CD4-positive, CD25-positive, alpha-beta regulatory T cell (primary cell): ENCODE measurements around the gene SCN1A. TPM values are rescaled to one million over a fixed set of nuclear protein-coding genes. Genes with fewer than 3 reads are reported as not detected.
A peak's percentile ranks its signal among the peaks of the same experiment; 100 is the strongest.
"Not testable (repeated sequence)": the region's sequence is repeated elsewhere in the genome, so short reads cannot be mapped to it uniquely, and the experiment has no call there.

Source experiments
- ATAC-seq, 2 donors: fragments of 150-1000 bp; cut with Tn5 transposase; one replicate each; pipeline ENCODE4 v1.10.0; 2021; ENCODE audit warnings: low read depth in 2 of 2, moderate number of reproducible peaks in 2 of 2, moderate library complexity in 1 of 2
- DNase-seq, 3 donors: peaks; one replicate each; pipeline versions ENCODE4 v3.0.0 to v3.0.0-alpha.2; 2012 to 2022; ENCODE audit warnings: mixed read lengths in 1 of 3
- H3K27ac ChIP-seq: one replicate; pipeline ENCODE4 v1.7.0; 2013; ENCODE audit warnings: mild to moderate bottlenecking, low read length; ENCODE audit not compliant: insufficient read depth, poor library complexity, severe bottlenecking
- H3K27me3 ChIP-seq: one replicate; pipeline ENCODE4 v1.7.0; 2013; ENCODE audit warnings: low read length; ENCODE audit not compliant: control insufficient read depth, insufficient read depth
- H3K36me3 ChIP-seq: one replicate; pipeline ENCODE4 v1.7.0; 2013; ENCODE audit warnings: mild to moderate bottlenecking, low read length, moderate library complexity; ENCODE audit not compliant: control insufficient read depth, insufficient read depth
- H3K4me1 ChIP-seq: 2 replicates; pipeline ENCODE4 v1.7.0; 2013; ENCODE audit warnings: mild to moderate bottlenecking, low read length; ENCODE audit not compliant: insufficient read depth, control insufficient read depth, poor library complexity, severe bottlenecking
- H3K4me3 ChIP-seq: one replicate; pipeline ENCODE4 v1.7.0; 2013; ENCODE audit warnings: low read depth, mild to moderate bottlenecking, low read length, moderate library complexity
- H3K9me3 ChIP-seq, 2 experiments: 1 replicate in 1 of 2; 2 replicates in 1 of 2; pipeline ENCODE4 v1.7.0; 2013; ENCODE audit warnings: low read length in 2 of 2, mild to moderate bottlenecking in 1 of 2, moderate library complexity in 1 of 2; ENCODE audit not compliant: control insufficient read depth in 2 of 2
- H3K27ac Mint-ChIP-seq, 3 donors: one replicate each; pipeline ENCODE4 v1.8.0; 2020 to 2022; ENCODE audit warnings: mild to moderate bottlenecking in 3 of 3, mixed read lengths in 3 of 3, moderate library complexity in 2 of 3
- H3K27me3 Mint-ChIP-seq: one replicate; pipeline ENCODE4 v1.8.0; 2022; ENCODE audit warnings: mild to moderate bottlenecking, mixed read lengths
- H3K36me3 Mint-ChIP-seq: one replicate; pipeline ENCODE4 v1.8.0; 2020; ENCODE audit warnings: mixed read lengths
- H3K4me1 Mint-ChIP-seq, 4 donors: one replicate each; pipeline ENCODE4 v1.8.0; 2020 to 2022; ENCODE audit warnings: mixed read lengths in 4 of 4, mild to moderate bottlenecking in 1 of 4
- H3K4me3 Mint-ChIP-seq, 4 donors: one replicate each; pipeline ENCODE4 v1.8.0; 2020 to 2022; ENCODE audit warnings: mild to moderate bottlenecking in 4 of 4, mixed read lengths in 4 of 4, moderate library complexity in 3 of 4
- H3K9me3 Mint-ChIP-seq, 7 donors: one replicate each; pipeline ENCODE4 v1.8.0; 2020 to 2022; ENCODE audit warnings: mixed read lengths in 7 of 7, mild to moderate bottlenecking in 3 of 7, moderate library complexity in 2 of 7
- polyA plus RNA-seq, 4 donors: library from polyadenylated mRNA; unstranded; fragments of 300-500 nt; fragmentation: Illumina TruSeq; gene quantifications; one replicate each; pipeline ENCODE4 v1.2.3, GENCODE V29; 2021
- total RNA-seq: library from RNA; stranded (reverse); gene quantifications from one replicate; pipeline ENCODE4 v1.2.3, GENCODE V29; 2022

The SCN1A gene
- total and polyA plus RNA-seq, 5 donors from 2014 or later, result not detected

GRCh38 chr2:166112193-166112605 is 15.6 kb downstream of the SCN1A start:
- Mint-ChIP-seq H3K9me3 (peaks cover 0 to 3% (median 0%) of the 10 kb centered on the region in 7 donors), H3K4me3 (no peak overlapping the region), H3K27me3 (no peaks in the 10 kb centered on the region), H3K27ac (no peak overlapping the region), H3K4me1 (no peaks in the 10 kb centered on the region), H3K36me3 (no peaks in the 10 kb centered on the region)
- Histone ChIP-seq H3K4me3 (no peak overlapping the region), H3K4me1 (no peaks in the 10 kb centered on the region), H3K36me3 (no peaks in the 10 kb centered on the region), H3K9me3 (no peaks in the 10 kb centered on the region), H3K27ac (no peak overlapping the region), H3K27me3 (no peaks in the 10 kb centered on the region)
- ATAC-seq (no peak), DNase-seq (peak in 1 of 3 donors; percentile 14)

DNA sequence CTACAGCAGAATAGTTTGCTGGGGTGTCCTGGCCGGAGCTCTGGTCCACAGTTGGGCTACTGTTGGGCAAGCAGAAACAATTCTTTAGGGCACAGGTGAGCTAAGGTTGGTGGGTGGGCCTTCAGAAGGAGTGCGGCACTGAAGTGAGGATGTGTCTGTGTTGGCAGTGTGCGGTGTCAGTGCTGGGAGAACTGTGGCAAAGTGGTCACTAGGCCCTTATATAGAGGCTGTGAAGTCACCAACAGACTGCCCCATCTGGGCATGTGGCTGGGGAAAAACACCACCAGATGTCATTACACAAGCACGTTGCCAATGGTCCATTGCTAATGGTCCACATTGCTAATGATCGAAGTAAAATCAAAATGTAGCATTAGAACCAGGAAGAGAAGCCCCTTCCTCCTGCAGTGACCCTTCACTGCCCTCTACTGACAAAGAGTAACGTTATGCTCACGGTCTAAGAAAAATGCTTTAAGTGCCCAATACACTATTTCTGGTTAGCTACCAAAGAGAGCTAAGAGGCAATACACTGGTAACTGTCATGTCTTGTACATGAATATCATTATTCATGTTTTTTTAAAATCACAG is 21.3 kb downstream of the SCN1A start:
- no peak overlapping the region for H3K4me3 ChIP-seq
- no peaks in the 10 kb centered on the region for H3K4me1 ChIP-seq
- H3K9me3 ChIP-seq, result no peaks in the 10 kb centered on the region
- Mint-ChIP-seq H3K27ac (no peak overlapping the region), H3K36me3 (no peaks in the 10 kb centered on the region), H3K4me1 (no peaks in the 10 kb centered on the region), H3K4me3 (no peak overlapping the region), H3K27me3 (no peaks in the 10 kb centered on the region), H3K9me3 (peaks cover 0 to 3% (median 0%) of the 10 kb centered on the region in 7 donors)
- no peaks in the 10 kb centered on the region for H3K36me3 ChIP-seq
- ATAC-seq, result no peak
- H3K27me3 ChIP-seq, result no peaks in the 10 kb centered on the region
- DNase-seq, result no peak
- no peak overlapping the region for H3K27ac ChIP-seq

DNA sequence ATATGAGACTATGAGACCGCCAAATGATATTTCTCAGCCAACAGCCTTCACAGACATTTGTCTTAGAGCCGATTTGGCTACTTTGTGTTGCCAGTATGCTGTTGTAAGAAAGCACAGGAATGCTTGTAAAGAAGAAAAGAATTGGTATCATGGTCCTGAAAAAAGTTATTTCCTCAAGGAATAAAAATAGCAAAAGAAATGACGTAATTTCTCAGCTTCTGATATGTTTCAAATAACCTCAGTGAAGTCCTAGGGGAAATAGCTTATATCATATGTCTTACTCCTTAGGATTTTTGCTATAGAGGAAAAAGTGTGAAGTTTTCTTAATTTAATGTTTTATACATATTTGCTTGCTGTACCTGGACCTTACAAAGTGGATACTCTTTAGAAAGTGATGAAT is 23.0 kb downstream of the SCN1A start:
- Histone ChIP-seq H3K4me1 (no peaks in the 10 kb centered on the region), H3K27me3 (no peaks in the 10 kb centered on the region), H3K9me3 (no peaks in the 10 kb centered on the region), H3K4me3 (no peak overlapping the region), H3K27ac (no peak overlapping the region), H3K36me3 (no peaks in the 10 kb centered on the region)
- Mint-ChIP-seq H3K4me1 (no peaks in the 10 kb centered on the region), H3K36me3 (no peaks in the 10 kb centered on the region), H3K4me3 (no peak overlapping the region), H3K27me3 (no peaks in the 10 kb centered on the region), H3K27ac (no peak overlapping the region), H3K9me3 (no peaks in the 10 kb centered on the region)
- no peak for DNase-seq
- no peak for ATAC-seq

- Histone ChIP-seq H3K27me3 (no peaks in the 10 kb centered on the region), H3K4me3 (no peak overlapping the region), H3K27ac (no peak overlapping the region), H3K9me3 (no peaks in the 10 kb centered on the region), H3K36me3 (no peaks in the 10 kb centered on the region), H3K4me1 (no peaks in the 10 kb centered on the region)
- no peaks in the 10 kb centered on the region for H3K4me1 Mint-ChIP-seq
- H3K27ac Mint-ChIP-seq, result no peak overlapping the region
- DNase-seq (no peak), ATAC-seq (no peak)
- H3K4me3 Mint-ChIP-seq, result no peak overlapping the region
- no peaks in the 10 kb centered on the region for H3K27me3 Mint-ChIP-seq
- H3K36me3 Mint-ChIP-seq, result no peaks in the 10 kb centered on the region
- no peaks in the 10 kb centered on the region for H3K9me3 Mint-ChIP-seq
Measured at GRCh38 chr2:166104084-166104483, 23.7 kb downstream of the SCN1A start.

GRCh38 chr2:166103277-166103676 is 24.5 kb downstream of the SCN1A start:
- H3K36me3 Mint-ChIP-seq, H3K9me3 Mint-ChIP-seq: not testable (repeated sequence)

GRCh38 chr2:166094325-166094724 is 33.5 kb downstream of the SCN1A start:
- Mint-ChIP-seq H3K4me3 (no peak overlapping the region), H3K27ac (no peak overlapping the region), H3K4me1 (no peaks in the 10 kb centered on the region), H3K9me3 (peaks cover 0 to 6% (median 0%) of the 10 kb centered on the region in 7 donors), H3K36me3 (no peaks in the 10 kb centered on the region), H3K27me3 (peaks cover 7% of the 10 kb centered on the region)
- Histone ChIP-seq H3K4me3 (no peak overlapping the region), H3K27ac (no peak overlapping the region), H3K36me3 (no peaks in the 10 kb centered on the region), H3K27me3 (no peaks in the 10 kb centered on the region), H3K9me3 (no peaks in the 10 kb centered on the region), H3K4me1 (no peaks in the 10 kb centered on the region)
- no peak for ATAC-seq
- DNase-seq, result no peak

More at GRCh38 chr2:166103277-166103676, 24.5 kb downstream of the SCN1A start:
- not testable (repeated sequence) for H3K36me3 ChIP-seq, H3K27ac Mint-ChIP-seq, H3K4me3 ChIP-seq, H3K4me3 Mint-ChIP-seq, H3K27me3 Mint-ChIP-seq, H3K4me1 Mint-ChIP-seq, DNase-seq, H3K9me3 ChIP-seq, H3K27ac ChIP-seq, ATAC-seq, H3K4me1 ChIP-seq, H3K27me3 ChIP-seq

DNA sequence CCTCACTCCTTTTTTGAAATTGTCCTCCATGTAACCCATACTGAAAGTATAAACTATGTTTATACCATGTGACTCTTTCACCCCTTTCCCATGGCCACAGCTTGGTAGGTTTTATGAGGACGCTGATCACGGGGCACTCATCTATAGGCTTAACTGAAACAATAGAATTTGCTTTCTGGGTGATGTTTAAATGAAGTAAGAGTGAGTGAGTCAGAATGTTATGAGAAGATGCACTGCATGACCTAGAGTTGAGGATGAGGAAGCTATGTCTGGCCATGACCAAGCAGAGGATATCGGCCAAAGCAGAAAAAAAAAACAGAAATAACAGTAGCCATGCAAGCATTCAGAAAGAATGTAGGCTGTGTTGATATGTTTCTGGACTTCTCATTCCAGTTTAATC is 34.9 kb downstream of the SCN1A start:
- H3K36me3 Mint-ChIP-seq, result no peaks in the 10 kb centered on the region
- Histone ChIP-seq H3K9me3 (no peaks in the 10 kb centered on the region), H3K27ac (no peak overlapping the region), H3K36me3 (no peaks in the 10 kb centered on the region), H3K4me1 (no peaks in the 10 kb centered on the region), H3K4me3 (no peak overlapping the region), H3K27me3 (no peaks in the 10 kb centered on the region)
- H3K27ac Mint-ChIP-seq, result no peak overlapping the region
- no peak for DNase-seq
- no peaks in the 10 kb centered on the region for H3K27me3 Mint-ChIP-seq
- ATAC-seq, result no peak
- H3K9me3 Mint-ChIP-seq, result no peaks in the 10 kb centered on the region
- H3K4me3 Mint-ChIP-seq, result no peak overlapping the region
- H3K4me1 Mint-ChIP-seq, result no peaks in the 10 kb centered on the region

DNA sequence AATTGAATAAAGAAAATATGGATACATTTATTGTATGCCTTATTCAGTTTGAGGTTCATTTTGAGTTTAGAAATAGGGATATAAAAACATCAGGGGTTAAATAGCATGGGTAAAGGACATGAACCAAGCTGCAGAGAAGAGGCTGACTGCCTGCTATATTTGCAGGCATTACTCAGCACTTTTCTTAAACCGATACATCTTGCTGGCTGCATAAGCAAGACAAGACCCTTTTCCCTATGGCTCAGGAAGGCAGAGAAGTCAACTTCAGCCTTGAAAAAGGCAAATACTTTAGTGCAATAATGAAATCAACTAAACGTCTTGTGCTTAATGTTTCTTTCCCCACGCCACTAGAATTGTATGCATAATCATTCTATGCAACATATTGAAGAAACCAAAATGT is 36.4 kb downstream of the SCN1A start:
- Mint-ChIP-seq H3K36me3 (no peaks in the 10 kb centered on the region), H3K9me3 (no peaks in the 10 kb centered on the region), H3K4me3 (no peak overlapping the region), H3K27ac (no peak overlapping the region), H3K27me3 (no peaks in the 10 kb centered on the region), H3K4me1 (no peaks in the 10 kb centered on the region)
- Histone ChIP-seq H3K27me3 (no peaks in the 10 kb centered on the region), H3K9me3 (no peaks in the 10 kb centered on the region), H3K36me3 (no peaks in the 10 kb centered on the region), H3K27ac (no peak overlapping the region), H3K4me1 (no peaks in the 10 kb centered on the region), H3K4me3 (no peak overlapping the region)
- DNase-seq (no peak), ATAC-seq (no peak)
